H9 (cell line): ENCODE measurements around the gene TECRL. TPM values are rescaled to one million over a fixed set of nuclear protein-coding genes. Genes with fewer than 3 reads are reported as not detected.

ENCODE experiments used
- DNase-seq: peaks from one replicate; pipeline ENCODE4 v3.0.0-alpha.2; 2017
- H2AFZ ChIP-seq: one replicate; pipeline ENCODE4 v1.6.1; 2013; ENCODE audit warnings: mild to moderate bottlenecking, low read length, control low read depth, moderate library complexity
- H2AK5ac ChIP-seq: 2 replicates; pipeline ENCODE4 v1.6.1; 2013; ENCODE audit warnings: low read length, control low read depth, mixed read lengths; ENCODE audit not compliant: insufficient read length
- H2BK120ac ChIP-seq: one replicate; pipeline ENCODE4 v1.6.1; 2013; ENCODE audit warnings: low read depth, mild to moderate bottlenecking, low read length, control low read depth, inconsistent platforms; ENCODE audit not compliant: poor library complexity, severe bottlenecking
- H2BK12ac ChIP-seq: 2 replicates; pipeline ENCODE4 v1.6.1; 2013; ENCODE audit warnings: low read length, control low read depth, mixed read lengths, low read depth; ENCODE audit not compliant: insufficient read length
- H2BK15ac ChIP-seq: 2 replicates; pipeline ENCODE4 v1.6.1; 2013; ENCODE audit warnings: low read depth, low read length, control low read depth
- H2BK20ac ChIP-seq: one replicate; pipeline ENCODE4 v1.6.1; 2013; ENCODE audit warnings: low read depth, mild to moderate bottlenecking, low read length, control low read depth, inconsistent platforms; ENCODE audit not compliant: poor library complexity, severe bottlenecking
- H2BK5ac ChIP-seq: 2 replicates; pipeline ENCODE4 v1.6.1; 2013; ENCODE audit warnings: low read length, control low read depth, mixed read lengths; ENCODE audit not compliant: insufficient read length
- H3K14ac ChIP-seq: 2 replicates; pipeline ENCODE4 v1.6.1; 2013; ENCODE audit warnings: low read length, control low read depth; ENCODE audit not compliant: insufficient read depth
- H3K18ac ChIP-seq: 2 replicates; pipeline ENCODE4 v1.6.1; 2013; ENCODE audit warnings: low read depth, mild to moderate bottlenecking, mixed read lengths, low read length, control low read depth; ENCODE audit not compliant: insufficient read length
- H3K23ac ChIP-seq: 2 replicates; pipeline ENCODE4 v1.6.1; 2013; ENCODE audit warnings: low read length, control low read depth, mixed read lengths, low read depth; ENCODE audit not compliant: insufficient read length
- H3K23me2 ChIP-seq: 2 replicates; pipeline ENCODE4 v1.6.1; 2013; ENCODE audit warnings: low read depth, mild to moderate bottlenecking, mixed read lengths, low read length, control low read depth; ENCODE audit not compliant: insufficient read length, poor library complexity, severe bottlenecking
- H3K27ac ChIP-seq: 2 replicates; pipeline ENCODE4 v1.5.1; 2013; ENCODE audit warnings: low read length, control low read depth, mixed read lengths, low read depth; ENCODE audit not compliant: insufficient read length
- H3K27me3 ChIP-seq: 2 replicates; pipeline ENCODE4 v1.6.1; 2013; ENCODE audit warnings: low read length, control low read depth, inconsistent platforms; ENCODE audit not compliant: insufficient read depth
- H3K4ac ChIP-seq: 2 replicates; pipeline ENCODE4 v1.6.1; 2013; ENCODE audit warnings: low read depth, mild to moderate bottlenecking, control low read depth, inconsistent platforms, low read length, moderate library complexity
- H3K4me1 ChIP-seq: 2 replicates; pipeline ENCODE4 v1.6.1; 2013; ENCODE audit warnings: low read length, control low read depth, inconsistent platforms; ENCODE audit not compliant: insufficient read depth
- H3K4me2 ChIP-seq: 2 replicates; pipeline ENCODE4 v1.6.1; 2013; ENCODE audit warnings: low read length, control low read depth, mixed read lengths; ENCODE audit not compliant: insufficient read length, insufficient read depth
- H3K56ac ChIP-seq: 2 replicates; pipeline ENCODE4 v1.6.1; 2013; ENCODE audit warnings: low read depth, mild to moderate bottlenecking, mixed read lengths, low read length, control low read depth; ENCODE audit not compliant: insufficient read length
- H3K79me1 ChIP-seq: 2 replicates; pipeline ENCODE4 v1.6.1; 2013; ENCODE audit warnings: low read depth, mild to moderate bottlenecking, moderate library complexity, low read length, control low read depth, inconsistent platforms; ENCODE audit not compliant: insufficient read depth, poor library complexity, severe bottlenecking
- H3K79me2 ChIP-seq: 2 replicates; pipeline ENCODE4 v1.6.1; 2013; ENCODE audit warnings: low read length, control low read depth, inconsistent platforms; ENCODE audit not compliant: insufficient read depth
- H3K9ac ChIP-seq: 2 replicates; pipeline ENCODE4 v1.6.1; 2013; ENCODE audit warnings: low read length, control low read depth, mixed read lengths; ENCODE audit not compliant: insufficient read length; ENCODE audit errors: extremely low read depth
- H3K9me3 ChIP-seq: one replicate; pipeline ENCODE4 v1.6.1; 2013; ENCODE audit warnings: low read depth, low read length, inconsistent platforms; ENCODE audit not compliant: control insufficient read depth
- H3T11ph ChIP-seq: one replicate; pipeline ENCODE4 v1.6.1; 2013; ENCODE audit warnings: mild to moderate bottlenecking, low read length, control low read depth, inconsistent platforms
- H4K20me1 ChIP-seq: one replicate; pipeline ENCODE4 v1.6.1; 2013; ENCODE audit not compliant: control insufficient read depth, insufficient read length, insufficient read depth
- H4K5ac ChIP-seq: 2 replicates; pipeline ENCODE4 v1.6.1; 2013; ENCODE audit warnings: low read depth, mild to moderate bottlenecking, mixed read lengths, low read length, control low read depth; ENCODE audit not compliant: insufficient read length
- H4K8ac ChIP-seq: replicated peaks from 2 replicates; pipeline ENCODE4 v1.6.1; 2013; ENCODE audit warnings: low read length, control low read depth, mixed read lengths, low read depth; ENCODE audit not compliant: insufficient read length
- H4K91ac ChIP-seq: 2 replicates; pipeline ENCODE4 v1.6.1; 2013; ENCODE audit warnings: low read depth, mild to moderate bottlenecking, moderate library complexity, mixed read lengths, low read length, control low read depth; ENCODE audit not compliant: insufficient read length
- H3K27ac Mint-ChIP-seq, 3 experiments: 2 replicates in 2 of 3; 3 replicates in 1 of 3; pipeline ENCODE4 v1.8.0; 2020 to 2021; ENCODE audit warnings: mixed read lengths in 3 of 3, mild to moderate bottlenecking in 1 of 3, moderate library complexity in 1 of 3
- H3K27me3 Mint-ChIP-seq: 2 replicates; pipeline ENCODE4 v1.8.0; 2021; ENCODE audit warnings: low read depth, mild to moderate bottlenecking, moderate library complexity, mixed read lengths
- H3K36me3 Mint-ChIP-seq, 3 experiments: 2 replicates in 2 of 3; 3 replicates in 1 of 3; pipeline ENCODE4 v1.8.0; 2020 to 2021; ENCODE audit warnings: low read depth in 3 of 3, mixed read lengths in 3 of 3; ENCODE audit not compliant: insufficient read depth in 1 of 3
- H3K4me1 Mint-ChIP-seq, 2 experiments: 2 replicates each; pipeline ENCODE4 v1.8.0; 2020; ENCODE audit warnings: mixed read lengths in 2 of 2
- H3K4me3 Mint-ChIP-seq, 2 experiments: 2 replicates in 1 of 2; 3 replicates in 1 of 2; pipeline ENCODE4 v1.8.0; 2020 to 2021; ENCODE audit warnings: mild to moderate bottlenecking in 2 of 2, mixed read lengths in 2 of 2, moderate library complexity in 1 of 2
- H3K9me3 Mint-ChIP-seq, 2 experiments: 2 replicates in 1 of 2; 3 replicates in 1 of 2; pipeline ENCODE4 v1.8.0; 2020; ENCODE audit warnings: mild to moderate bottlenecking in 2 of 2, mixed read lengths in 2 of 2, moderate library complexity in 1 of 2
- CTCF ChIP-seq: fragments of 200-600 bp; sonication (generic); conservative IDR thresholded peaks from 3 replicates; pipeline ENCODE4 v1.8.0; 2021; ENCODE audit warnings: antibody characterized with exemption, mild to moderate bottlenecking
- WGBS: extraction: QIAGEN DNeasy Blood & Tissue Kit; methylation state at CpG from one replicate; pipeline ENCODE4 v1.1.7; 2013; ENCODE audit warnings: missing lambda C conversion rate, low lambda C conversion rate, mixed read lengths; ENCODE audit not compliant: insufficient read length; ENCODE audit errors: extremely low coverage; 5-methylcytosine and 5-hydroxymethylcytosine counted together
- total RNA-seq: library from RNA; stranded (reverse); gene quantifications from 2 replicates; pipeline ENCODE4 v1.2.1, GENCODE V29; 2021

Gene TECRL
- total RNA-seq, 1 experiment from 2014 or later: not detected

GRCh38 chr4:64334964-64335363 is 74.3 kb downstream of the TECRL start:
- no peak for TF ChIP-seq CTCF
- Histone ChIP-seq H4K8ac (no peak overlapping the region), H2BK12ac (no peak overlapping the region), H3K9me3 (no peaks in the 10 kb centered on the region), H4K20me1 (no peaks in the 10 kb centered on the region), H3K56ac (no peak overlapping the region), H4K5ac (no peak overlapping the region), H3T11ph (no peak overlapping the region), H3K9ac (no peak overlapping the region), H2BK120ac (no peak overlapping the region), H3K14ac (no peak overlapping the region), H3K27me3 (no peaks in the 10 kb centered on the region), H3K4ac (no peak overlapping the region), H2BK15ac (no peak overlapping the region), H3K23me2 (no peaks in the 10 kb centered on the region), H3K27ac (no peak overlapping the region), H2AFZ (no peak overlapping the region), H2BK5ac (no peak overlapping the region), H2AK5ac (no peak overlapping the region), H3K79me2 (no peaks in the 10 kb centered on the region), H3K23ac (no peak overlapping the region), H2BK20ac (no peak overlapping the region), H3K4me2 (no peak overlapping the region), H3K18ac (no peak overlapping the region), H3K4me1 (no peaks in the 10 kb centered on the region), H3K79me1 (no peaks in the 10 kb centered on the region), H4K91ac (no peak overlapping the region)
- Mint-ChIP-seq H3K27ac (no peak overlapping the region), H3K4me1 (no peaks in the 10 kb centered on the region), H3K4me3 (no peak overlapping the region), H3K9me3 (peaks cover 2 to 6% of the 10 kb centered on the region in 2 experiments; a peak in 4 of 5 replicates), H3K27me3 (no peaks in the 10 kb centered on the region), H3K36me3 (peaks cover 0 to 4% (median 1%) of the 10 kb centered on the region in 3 experiments; a peak in 3 of 7 replicates)
- DNase-seq: no peak
- WGBS: no CpG with 5 or more reads among the region's 2 CpGs
